HG03521 (cell line): ENCODE measurements around the gene LALBA.
"Not testable (repeated sequence)": the region's sequence is repeated elsewhere in the genome, so short reads cannot be mapped to it uniquely, and the experiment has no call there.

ENCODE experiments used
- ATAC-seq: cut with Tn5 transposase; IDR thresholded peaks from one replicate; pipeline ENCODE4 v1.9.1; 2021; ENCODE audit warnings: mild to moderate bottlenecking, moderate library complexity; ENCODE audit not compliant: unreplicated experiment

Gene LALBA

GRCh38 chr12:48536602-48537001 is 33.2 kb downstream of the LALBA start:
- ATAC-seq: no peak

DNA sequence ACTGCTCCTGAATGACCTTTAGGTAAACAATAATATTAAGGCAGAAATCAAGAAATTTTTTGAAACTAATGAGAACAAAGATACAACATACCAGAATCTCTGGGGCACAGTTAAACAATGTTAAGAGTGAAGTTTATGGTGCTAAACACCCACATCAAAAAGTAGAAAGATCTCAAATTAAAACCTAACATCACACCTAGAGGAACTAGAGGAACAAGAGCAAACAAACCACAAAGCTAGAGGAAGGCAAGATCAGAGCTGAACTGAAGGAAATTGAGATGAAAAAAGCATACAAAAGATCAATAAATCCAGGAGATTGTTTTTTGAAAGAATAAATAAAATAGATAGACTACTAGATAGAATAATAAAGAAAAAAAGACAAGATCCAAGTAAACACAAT is 37.2 kb downstream of the LALBA start:
- ATAC-seq: no peak

DNA sequence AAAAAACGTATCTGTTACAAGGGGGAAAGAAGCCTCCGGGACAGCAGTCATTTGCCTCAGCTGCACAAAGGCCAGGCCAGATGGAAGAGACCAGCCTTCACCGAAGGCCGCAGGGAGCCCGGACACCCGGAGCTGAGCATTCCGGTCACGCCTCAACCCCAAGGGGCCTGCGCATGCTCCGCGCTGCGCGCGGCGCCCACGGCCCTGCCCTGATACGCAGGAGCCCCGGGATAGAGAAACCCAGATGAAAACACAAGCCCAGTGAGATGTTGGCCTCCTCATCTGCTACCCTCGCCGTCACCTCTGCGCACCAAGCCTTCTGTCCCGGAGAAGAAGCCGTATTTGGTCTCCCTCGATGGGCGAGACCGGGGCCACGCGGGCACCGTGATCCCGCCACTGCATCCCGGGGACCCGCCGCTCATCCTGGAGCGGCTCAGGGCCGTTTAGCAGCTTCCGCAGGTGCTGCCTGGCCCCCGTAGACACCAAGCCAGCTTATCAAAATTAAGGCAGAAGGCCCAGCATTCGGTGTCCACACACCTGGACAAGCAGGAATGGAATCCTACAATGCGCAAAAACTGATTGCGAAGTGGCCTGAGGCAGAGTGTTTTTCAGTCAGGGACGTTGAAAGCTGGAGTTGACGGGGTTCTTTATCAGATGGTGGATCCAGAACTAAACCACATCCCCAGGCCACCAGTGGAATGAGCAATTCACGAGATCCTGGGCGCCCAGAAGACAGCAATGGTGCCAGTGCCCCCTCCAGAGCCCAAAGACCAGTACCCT is 41.8 kb downstream of the LALBA start:
- ATAC-seq: no peak

DNA sequence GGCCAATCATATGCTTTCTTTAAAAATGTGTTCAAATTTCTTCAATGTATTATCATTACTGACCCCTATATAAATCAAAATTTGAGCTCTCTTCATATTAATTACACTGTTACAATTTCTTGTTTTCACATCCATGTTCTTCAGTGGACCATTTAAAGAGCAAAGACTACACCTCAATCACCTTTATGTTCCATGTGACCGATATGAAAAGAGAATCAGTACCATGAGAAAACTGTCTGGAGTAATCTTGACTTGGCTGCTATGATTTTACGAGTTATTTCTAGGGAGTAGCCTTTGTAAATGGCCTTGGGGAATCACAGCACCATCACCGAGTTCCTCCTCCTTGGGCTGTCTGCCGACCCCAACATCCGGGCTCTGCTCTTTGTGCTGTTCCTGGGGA is 44.5 kb downstream of the LALBA start, which contains the start of gene OR8S1:
Gene OR8S1, plus strand, starts transcription at position 301 of the 400 bp plus-strand sequence. Its CDS starts 0 bp downstream, at position 301.
- ATAC-seq: no peak

GRCh38 chr12:48520381-48520780 is 49.5 kb downstream of the LALBA start:
- not testable (repeated sequence) for ATAC-seq
